HG02763 (cell line): ENCODE measurements around the gene NEDD4L.

Experiments
- ATAC-seq: cut with Tn5 transposase; IDR thresholded peaks from one replicate; pipeline ENCODE4 v1.9.1; 2021; ENCODE audit warnings: mild to moderate bottlenecking, moderate library complexity; ENCODE audit not compliant: unreplicated experiment

Gene NEDD4L

DNA sequence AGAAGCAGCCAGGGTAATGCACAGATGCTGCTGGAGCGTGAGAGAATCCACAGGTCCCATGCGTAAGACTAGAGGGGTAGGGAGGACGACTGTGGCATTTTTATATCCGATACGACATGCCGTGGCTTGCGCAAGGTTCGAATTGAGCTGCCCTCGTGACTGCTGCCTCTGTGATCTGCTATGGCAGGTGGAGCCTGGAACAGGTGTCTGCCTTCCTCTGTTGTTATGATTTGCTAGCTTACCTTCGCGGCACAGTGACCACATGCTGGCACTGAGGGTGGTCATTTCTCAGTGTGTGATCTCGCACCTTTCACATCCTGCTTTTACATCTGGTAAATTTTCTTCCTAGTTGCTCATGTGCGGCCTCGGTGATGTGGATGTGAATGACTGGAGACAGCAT, 344.7 kb downstream of the NEDD4L start:
- ATAC-seq, result no peak

- no peak for ATAC-seq
Observed at GRCh38 chr18:58389745-58390144, 345.7 kb downstream of the NEDD4L start.

- no peak for ATAC-seq
Observed at GRCh38 chr18:58390399-58390798, 346.4 kb downstream of the NEDD4L start.

DNA sequence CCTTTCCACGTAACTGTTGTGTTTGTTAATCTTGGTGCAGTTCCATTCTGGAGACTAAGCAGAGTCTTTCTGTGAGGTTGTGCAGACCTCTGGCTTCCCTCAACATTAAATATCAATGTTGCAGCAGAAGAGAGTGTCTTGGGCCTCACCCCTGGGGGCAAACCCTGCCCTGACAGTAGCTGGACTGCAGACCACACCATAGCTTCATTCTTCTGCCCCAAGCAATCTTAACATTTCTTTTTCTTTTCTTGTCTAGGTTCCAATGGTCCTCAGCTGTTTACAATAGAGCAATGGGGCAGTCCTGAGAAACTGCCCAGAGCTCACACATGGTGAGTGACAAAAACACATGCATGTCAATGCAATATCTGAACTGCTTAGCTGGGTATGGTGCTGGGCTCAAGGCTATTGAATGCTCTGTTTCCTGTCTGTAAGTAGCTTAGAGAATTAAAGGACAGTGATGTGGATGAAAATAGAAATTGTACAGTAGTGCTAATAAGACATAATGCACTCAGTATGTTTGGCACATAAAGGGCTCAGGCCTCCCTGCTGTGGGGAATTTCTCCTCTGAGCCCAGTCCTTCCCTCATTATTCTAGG, 347.3 kb downstream of the NEDD4L start:
- ATAC-seq, result no peak

DNA sequence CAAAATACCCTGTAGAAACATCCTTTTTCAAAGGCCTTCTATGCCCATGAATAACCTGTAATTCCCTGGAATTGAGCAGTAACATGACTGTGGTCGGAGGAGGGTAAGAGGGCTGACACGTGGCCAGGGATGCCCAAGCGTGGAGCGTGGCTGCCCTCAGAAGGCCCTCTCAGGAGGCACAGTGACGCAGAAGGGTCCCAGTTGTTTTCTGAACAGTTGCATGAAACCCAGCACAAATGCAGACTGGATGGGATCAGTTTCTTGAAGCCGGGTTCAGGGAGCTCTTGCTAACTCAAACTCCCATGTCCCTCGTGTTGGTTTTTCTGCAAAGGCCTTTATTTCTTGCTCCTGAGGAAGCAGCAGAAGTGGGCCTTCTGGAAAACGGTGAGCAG, 347.9 kb downstream of the NEDD4L start:
- no peak for ATAC-seq

DNA sequence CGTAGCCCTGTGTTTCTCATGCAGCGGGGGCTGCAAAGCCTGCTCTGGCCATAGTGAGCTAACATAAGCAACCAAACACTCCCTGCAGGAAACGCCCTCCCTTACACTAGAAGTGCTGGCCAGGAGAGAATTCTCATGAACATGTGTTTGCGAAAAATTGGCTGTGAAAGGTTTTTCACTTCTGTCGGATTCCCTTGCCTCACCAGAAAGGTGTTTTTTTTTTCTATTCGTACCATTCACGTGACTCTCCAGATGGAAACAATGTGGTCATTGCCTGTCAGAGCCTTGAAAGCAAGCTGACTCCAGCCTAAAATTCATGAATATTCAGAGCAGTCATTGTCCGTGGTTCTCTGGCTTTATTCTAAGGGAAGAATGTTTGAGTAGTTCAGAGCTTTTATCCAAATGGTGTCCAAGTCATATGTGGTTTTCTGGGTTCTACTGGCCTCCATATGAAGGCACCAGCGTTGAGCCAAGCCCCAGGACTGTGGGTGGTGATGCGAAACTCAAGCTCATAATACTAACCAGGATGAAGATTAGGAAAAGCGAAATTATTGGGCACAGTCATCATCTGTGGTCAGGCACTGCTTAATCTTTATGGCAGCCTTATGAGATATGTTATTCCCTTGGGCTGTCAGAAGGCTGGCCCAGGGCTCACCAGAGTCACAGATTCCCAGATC, 348.4 kb downstream of the NEDD4L start:
- ATAC-seq, result no peak

DNA sequence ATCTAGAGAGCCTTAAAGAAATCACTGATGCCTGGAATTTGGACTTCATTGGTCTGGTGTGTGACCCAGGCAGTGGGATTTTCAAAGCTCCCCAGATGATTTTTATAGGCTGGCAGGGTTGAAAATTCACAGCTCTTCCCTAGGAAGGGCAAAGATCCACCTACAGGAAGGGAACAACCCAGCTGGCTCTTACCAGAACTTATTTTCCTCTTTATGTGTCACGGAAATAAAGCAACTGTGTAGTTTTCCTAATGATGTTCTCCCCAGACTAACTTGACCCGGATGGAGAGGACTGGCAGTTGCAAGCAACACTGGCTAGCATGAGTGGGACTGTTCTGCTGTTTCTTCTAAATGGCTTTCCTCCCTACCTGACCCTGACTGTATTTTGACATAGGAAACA, 349.3 kb downstream of the NEDD4L start:
- no peak for ATAC-seq

- ATAC-seq, result no peak
Observed at GRCh38 chr18:58394046-58394445, 350.0 kb downstream of the NEDD4L start.

DNA sequence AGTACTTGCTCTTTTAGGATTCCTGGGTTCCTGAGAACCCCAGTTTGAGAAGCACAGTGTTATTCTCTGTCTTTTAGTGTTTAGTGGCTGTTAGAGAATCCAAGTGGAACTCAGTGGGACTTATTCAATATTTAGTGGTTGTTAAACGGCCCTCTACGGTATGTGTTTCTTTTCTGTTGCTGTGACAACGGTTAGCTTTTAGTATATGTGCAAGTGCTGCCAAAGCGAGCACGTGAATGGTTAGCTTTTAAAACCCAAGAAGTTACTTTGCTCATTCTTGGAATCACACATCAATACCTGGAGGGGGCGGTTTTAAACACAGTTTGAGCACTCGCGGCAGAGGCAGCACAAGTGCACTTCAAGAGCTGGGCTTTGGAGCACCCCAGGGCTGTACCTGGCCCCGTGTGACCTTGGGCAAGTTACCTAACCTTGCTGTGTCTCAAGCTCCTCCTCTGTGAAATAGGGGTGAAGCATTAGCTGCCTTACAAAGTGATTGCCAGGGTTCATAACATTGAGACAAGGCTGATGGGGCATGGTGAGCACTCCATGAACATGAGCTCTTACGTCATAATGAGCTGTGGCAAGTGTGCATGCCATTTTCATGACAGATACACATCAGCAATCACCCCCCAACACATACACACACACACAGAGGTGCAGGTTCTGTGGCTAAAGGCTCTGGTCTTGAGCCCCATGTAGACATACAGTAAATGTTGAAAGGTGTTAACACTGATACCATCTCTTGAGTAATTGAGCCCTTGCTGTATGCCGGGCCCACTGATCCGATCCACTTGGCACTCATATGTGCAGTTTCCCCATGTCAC, 350.8 kb downstream of the NEDD4L start:
- ATAC-seq, result no peak

- no peak for ATAC-seq
Observed at GRCh38 chr18:58396144-58396543, 352.1 kb downstream of the NEDD4L start.

DNA sequence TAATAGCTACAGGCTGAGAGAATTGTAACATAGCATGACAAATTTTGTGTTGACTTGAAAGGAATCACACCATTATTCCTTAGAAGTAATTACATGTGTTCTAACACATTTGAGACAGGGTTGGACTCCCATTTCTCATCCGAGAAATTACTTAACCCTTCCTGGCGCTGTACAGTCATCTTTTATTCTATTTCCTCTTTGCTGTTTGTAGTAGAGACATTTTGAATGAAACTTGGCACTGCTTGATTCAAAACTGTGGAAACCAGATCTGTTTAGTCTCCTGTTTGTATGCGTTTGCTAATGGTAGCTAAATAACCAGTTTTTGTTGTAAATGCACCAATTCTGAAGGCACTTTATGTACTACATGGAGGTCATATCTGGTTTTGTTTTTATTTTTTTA, 352.9 kb downstream of the NEDD4L start:
- ATAC-seq, result no peak

- ATAC-seq, result no peak
Observed at GRCh38 chr18:58397385-58398132, 353.5 kb downstream of the NEDD4L start.

DNA sequence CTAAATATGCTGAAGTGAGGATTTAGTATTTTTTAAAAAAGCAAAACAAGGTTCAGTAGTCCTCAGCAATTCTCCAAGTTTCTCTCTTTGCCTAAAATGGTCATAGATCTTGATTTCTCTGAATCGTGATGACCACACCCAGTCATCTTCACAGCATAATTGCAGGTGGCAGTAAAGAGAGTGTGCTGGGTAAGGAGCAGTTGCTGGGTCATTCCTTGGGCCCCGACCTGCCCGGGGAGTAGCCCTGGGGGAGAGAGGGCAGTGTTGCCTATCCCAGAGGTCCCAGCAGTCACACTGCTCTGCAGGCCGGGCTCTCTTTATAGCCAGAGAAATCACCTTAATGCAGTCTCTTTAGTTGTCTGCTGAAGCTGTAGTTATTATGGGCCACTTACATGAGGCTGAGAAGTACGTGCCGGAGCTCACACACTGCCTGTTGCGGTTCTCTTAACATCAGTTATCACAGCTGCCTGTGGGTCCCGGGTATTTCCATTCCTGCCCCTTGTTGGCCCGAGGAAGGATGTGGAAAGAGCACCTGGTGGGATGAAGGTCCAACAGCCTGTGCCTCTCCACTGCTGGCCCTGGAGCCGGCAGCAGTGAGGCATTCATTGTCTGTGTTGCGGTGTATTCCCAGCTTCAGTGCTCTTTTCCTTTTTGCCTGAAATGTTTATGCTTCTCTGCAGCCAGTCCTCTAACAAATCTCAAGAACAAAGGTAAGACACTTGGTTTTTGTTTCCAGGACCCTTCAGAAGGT, 354.8 kb downstream of the NEDD4L start:
- ATAC-seq, result no peak

GRCh38 chr18:58400331-58400870, 356.4 kb downstream of the NEDD4L start:
- ATAC-seq, result no peak

- no peak for ATAC-seq
Observed at GRCh38 chr18:58401191-58401590, 357.2 kb downstream of the NEDD4L start.

- no peak for ATAC-seq
Observed at GRCh38 chr18:58402247-58402646, 358.2 kb downstream of the NEDD4L start.

DNA sequence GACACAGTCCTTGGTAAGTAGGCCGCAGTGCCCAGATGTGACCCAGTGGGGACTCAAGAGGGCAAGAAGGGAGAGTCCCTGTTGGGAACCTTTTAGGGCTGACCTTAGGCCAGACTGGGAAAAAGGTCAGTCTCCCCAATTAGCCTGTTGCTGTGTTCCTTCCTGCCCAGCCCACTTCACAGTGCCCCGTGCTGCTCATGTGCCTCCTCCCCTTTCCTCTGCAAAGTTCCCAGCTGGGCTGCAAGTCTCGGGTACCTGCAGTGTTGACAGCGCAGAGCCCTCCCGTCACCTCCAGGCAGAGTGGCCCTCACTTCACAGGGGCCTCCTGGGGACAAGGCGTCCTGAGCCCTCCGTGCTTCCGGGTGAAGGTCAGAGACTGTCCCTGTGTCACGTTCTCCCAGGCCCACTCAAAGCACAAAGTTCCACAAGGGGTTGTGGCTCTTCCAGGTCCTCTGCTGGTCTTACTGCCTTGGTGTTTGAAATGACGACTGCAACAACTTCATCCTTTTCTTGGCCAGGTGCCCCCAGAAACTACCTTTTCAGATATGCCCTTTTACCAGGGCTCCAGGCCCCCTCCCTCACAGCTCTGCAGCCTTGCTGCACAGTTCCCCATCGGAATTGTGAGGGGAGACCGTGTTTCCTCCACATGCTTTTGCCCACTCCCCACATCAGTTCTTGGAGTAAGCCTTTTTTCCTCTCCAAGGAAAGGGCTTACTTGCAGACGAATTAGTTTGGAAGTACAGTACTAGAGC, 359.1 kb downstream of the NEDD4L start:
- ATAC-seq, result no peak

GRCh38 chr18:58403799-58404455, 359.9 kb downstream of the NEDD4L start:
- ATAC-seq, result no peak
